HepG2 (cell line): ENCODE results near the gene EVL. TPM values are rescaled to one million over a fixed set of nuclear protein-coding genes. Genes with fewer than 3 reads are reported as not detected.

Experiments used
- DMAP1 ChIP-seq: IDR thresholded peaks from 2 replicates; pipeline ENCODE4 v1.6.1; 2016
- GABPB1 ChIP-seq: IDR thresholded peaks from 2 replicates; pipeline ENCODE4 v1.6.1; 2016; ENCODE audit warnings: mild to moderate bottlenecking, missing genetic modification reagents, moderate library complexity, missing compliant biosample characterization
- JUND ChIP-seq: sonication (generic); formaldehyde crosslinking; IDR thresholded peaks from 2 replicates; pipeline ENCODE4 v1.8.0; 2022; ENCODE audit warnings: mild to moderate bottlenecking, missing genetic modification reagents
- MYC ChIP-seq: sonication (generic); formaldehyde crosslinking; IDR thresholded peaks from 2 replicates; pipeline ENCODE4 v1.9.0; 2021; ENCODE audit warnings: missing genetic modification reagents, borderline replicate concordance
- SIN3B ChIP-seq: fragments of 150-350 bp; IDR thresholded peaks from 2 replicates; pipeline ENCODE4 v1.6.1; 2014; ENCODE audit warnings: low read length
- TGIF2 ChIP-seq: IDR thresholded peaks from 2 replicates; pipeline ENCODE4 v1.6.1; 2016; ENCODE audit warnings: control low read depth, missing compliant biosample characterization
- YY1 ChIP-seq: IDR thresholded peaks from 2 replicates; pipeline ENCODE4 v1.6.1; 2011; ENCODE audit warnings: low read length, low read depth, moderate library complexity, mild to moderate bottlenecking; ENCODE audit not compliant: insufficient read depth, insufficient replicate concordance
- ZNF232 ChIP-seq: sonication (generic); formaldehyde crosslinking; IDR thresholded peaks from 2 replicates; pipeline ENCODE4 v1.4.0; 2020; ENCODE audit warnings: missing genetic modification reagents, borderline replicate concordance
- ZNF296 ChIP-seq: sonication (generic); formaldehyde crosslinking; conservative IDR thresholded peaks from 2 replicates; pipeline ENCODE4 v1.5.0; 2020; ENCODE audit warnings: mild to moderate bottlenecking, missing genetic modification reagents
- polyA plus RNA-seq, 8 experiments: library from polyadenylated mRNA; depleted of rRNA in 3 of 8; stranded (reverse) in 7 of 8; unstranded in 1 of 8; fragments of >200 nt; fragmentation: Illumina TruSeq in 4 of 8; extraction: Trizol in 4 of 8; gene quantifications; 2 replicates each; pipeline versions ENCODE4 v1.2.1 to v1.2.3, GENCODE V29; 2011 to 2016; ENCODE audit warnings: low read depth in 4 of 8, missing spikeins in 1 of 8, mixed read lengths in 1 of 8; ENCODE audit not compliant: insufficient read depth in 1 of 8
- total RNA-seq, 5 experiments: library from RNA; depleted of rRNA; stranded (reverse); fragments of >200 nt; fragmentation: Illumina TruSeq; extraction: Trizol; gene quantifications; 2 replicates each; pipeline ENCODE4 v1.2.3, GENCODE V29; 2016; ENCODE audit warnings: low read depth in 1 of 5
- TF ChIP-seq, protein P1 (sequence below): sonication (generic); formaldehyde crosslinking; IDR thresholded peaks from 2 replicates; pipeline ENCODE4 v1.4.0; 2020; ENCODE audit warnings: mild to moderate bottlenecking, missing genetic modification reagents
- TF ChIP-seq, protein P2 (sequence below): IDR thresholded peaks from 2 replicates; pipeline ENCODE4 v1.6.1; 2012; ENCODE audit warnings: low read length, improper control_type of control experiment
- TF ChIP-seq, protein P3 (sequence below): sonication (generic); formaldehyde crosslinking; IDR thresholded peaks from 2 replicates; pipeline ENCODE4 v1.8.0; 2022; ENCODE audit warnings: missing genetic modification reagents, mild to moderate bottlenecking, moderate library complexity, borderline replicate concordance
- TF ChIP-seq, protein P4 (sequence below): IDR thresholded peaks from 2 replicates; pipeline ENCODE4 v1.6.1; 2016; ENCODE audit warnings: missing compliant biosample characterization, missing genetic modification reagents, borderline replicate concordance

The EVL gene
- total and polyA plus RNA-seq, 2 of the 13 experiments (the other 11 are each of a cell fraction or from before 2014, with no cell fraction given) = 15.1 to 31.2 TPM

- TF ChIP-seq, protein P1, sequence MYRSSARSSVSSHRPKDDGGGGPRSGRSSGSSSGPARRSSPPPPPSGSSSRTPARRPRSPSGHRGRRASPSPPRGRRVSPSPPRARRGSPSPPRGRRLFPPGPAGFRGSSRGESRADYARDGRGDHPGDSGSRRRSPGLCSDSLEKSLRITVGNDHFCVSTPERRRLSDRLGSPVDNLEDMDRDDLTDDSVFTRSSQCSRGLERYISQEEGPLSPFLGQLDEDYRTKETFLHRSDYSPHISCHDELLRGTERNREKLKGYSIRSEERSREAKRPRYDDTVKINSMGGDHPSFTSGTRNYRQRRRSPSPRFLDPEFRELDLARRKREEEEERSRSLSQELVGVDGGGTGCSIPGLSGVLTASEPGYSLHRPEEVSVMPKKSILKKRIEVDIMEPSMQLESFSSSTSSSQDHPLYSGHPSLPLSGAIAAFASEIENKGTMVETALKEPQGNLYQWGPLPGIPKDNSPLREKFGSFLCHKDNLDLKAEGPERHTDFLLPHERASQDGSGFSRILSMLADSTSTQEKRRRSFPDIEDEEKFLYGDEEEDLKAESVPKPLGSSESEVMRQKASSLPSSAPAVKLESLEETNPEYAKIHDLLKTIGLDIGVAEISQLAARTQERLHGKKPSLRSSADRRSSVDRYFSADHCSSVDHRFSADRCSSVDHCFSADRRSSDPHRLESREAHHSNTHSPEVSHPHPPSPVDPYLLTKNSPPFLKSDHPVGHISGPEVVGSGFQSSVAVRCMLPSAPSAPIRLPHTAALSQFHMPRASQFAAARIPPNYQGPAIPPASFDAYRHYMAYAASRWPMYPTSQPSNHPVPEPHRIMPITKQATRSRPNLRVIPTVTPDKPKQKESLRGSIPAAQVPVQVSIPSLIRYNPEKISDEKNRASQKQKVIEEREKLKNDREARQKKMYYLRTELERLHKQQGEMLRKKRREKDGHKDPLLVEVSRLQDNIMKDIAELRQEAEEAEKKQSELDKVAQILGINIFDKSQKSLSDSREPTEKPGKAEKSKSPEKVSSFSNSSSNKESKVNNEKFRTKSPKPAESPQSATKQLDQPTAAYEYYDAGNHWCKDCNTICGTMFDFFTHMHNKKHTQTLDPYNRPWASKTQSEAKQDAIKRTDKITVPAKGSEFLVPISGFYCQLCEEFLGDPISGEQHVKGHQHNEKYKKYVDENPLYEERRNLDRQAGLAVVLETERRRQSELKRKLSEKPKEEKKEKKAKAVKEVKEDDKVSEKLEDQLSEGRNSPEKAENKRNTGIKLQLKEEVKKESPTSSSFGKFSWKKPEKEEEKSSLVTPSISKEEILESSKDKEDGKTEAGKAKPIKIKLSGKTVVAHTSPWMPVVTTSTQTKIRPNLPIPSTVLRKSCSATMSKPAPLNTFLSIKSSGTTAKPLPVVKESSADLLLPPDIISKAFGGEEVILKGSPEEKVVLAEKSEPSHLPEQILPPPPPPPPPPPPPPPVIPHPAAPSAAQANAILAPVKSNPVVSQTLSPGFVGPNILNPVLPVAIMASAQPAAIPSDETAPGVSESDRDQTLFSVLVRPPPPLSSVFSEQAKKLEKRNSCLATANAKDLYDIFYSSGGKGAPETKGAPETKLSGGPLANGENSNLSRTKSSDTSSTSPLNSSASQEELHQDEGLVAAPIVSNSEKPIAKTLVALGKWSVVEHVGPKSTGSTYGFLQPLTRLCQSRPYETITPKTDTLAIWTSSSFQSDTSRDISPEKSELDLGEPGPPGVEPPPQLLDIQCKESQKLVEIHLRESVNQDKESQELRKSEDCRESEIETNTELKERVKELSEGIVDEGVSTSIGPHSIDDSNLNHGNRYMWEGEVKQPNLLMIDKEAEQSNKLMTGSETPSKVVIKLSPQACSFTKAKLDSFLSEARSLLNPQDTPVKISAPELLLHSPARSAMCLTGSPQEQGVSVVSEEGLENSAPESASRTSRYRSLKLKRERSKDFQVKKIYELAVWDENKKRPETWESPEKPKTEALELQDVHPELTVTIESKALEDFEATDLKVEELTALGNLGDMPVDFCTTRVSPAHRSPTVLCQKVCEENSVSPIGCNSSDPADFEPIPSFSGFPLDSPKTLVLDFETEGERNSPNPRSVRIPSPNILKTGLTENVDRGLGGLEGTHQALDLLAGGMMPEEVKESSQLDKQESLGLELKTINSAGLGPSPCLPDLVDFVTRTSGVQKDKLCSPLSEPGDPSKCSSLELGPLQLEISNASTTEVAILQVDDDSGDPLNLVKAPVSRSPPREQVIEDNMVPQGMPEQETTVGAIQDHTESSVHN (CRISPR knock-in tag) = no peak
- TF ChIP-seq SIN3B (no peak), ZNF296 (CRISPR knock-in tag) (no peak), YY1 (peak; percentile 16), MYC (CRISPR knock-in tag) (peak; percentile 24; the same call in 1 of the 2 replicates), GABPB1 (peak; percentile 55; the same call in 1 of the 2 replicates), JUND (CRISPR knock-in tag) (no peak), DMAP1 (CRISPR knock-in tag) (0 out of 2 replicates have a peak, but pooled peaks have one; percentile 25), TGIF2 (CRISPR knock-in tag) (0 out of 2 replicates have a peak, but pooled peaks have one; percentile 30), ZNF232 (CRISPR knock-in tag) (0 out of 2 replicates have a peak, but pooled peaks have one; percentile 35)
- TF ChIP-seq, protein P2, sequence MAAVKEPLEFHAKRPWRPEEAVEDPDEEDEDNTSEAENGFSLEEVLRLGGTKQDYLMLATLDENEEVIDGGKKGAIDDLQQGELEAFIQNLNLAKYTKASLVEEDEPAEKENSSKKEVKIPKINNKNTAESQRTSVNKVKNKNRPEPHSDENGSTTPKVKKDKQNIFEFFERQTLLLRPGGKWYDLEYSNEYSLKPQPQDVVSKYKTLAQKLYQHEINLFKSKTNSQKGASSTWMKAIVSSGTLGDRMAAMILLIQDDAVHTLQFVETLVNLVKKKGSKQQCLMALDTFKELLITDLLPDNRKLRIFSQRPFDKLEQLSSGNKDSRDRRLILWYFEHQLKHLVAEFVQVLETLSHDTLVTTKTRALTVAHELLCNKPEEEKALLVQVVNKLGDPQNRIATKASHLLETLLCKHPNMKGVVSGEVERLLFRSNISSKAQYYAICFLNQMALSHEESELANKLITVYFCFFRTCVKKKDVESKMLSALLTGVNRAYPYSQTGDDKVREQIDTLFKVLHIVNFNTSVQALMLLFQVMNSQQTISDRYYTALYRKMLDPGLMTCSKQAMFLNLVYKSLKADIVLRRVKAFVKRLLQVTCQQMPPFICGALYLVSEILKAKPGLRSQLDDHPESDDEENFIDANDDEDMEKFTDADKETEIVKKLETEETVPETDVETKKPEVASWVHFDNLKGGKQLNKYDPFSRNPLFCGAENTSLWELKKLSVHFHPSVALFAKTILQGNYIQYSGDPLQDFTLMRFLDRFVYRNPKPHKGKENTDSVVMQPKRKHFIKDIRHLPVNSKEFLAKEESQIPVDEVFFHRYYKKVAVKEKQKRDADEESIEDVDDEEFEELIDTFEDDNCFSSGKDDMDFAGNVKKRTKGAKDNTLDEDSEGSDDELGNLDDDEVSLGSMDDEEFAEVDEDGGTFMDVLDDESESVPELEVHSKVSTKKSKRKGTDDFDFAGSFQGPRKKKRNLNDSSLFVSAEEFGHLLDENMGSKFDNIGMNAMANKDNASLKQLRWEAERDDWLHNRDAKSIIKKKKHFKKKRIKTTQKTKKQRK = no peak
- TF ChIP-seq, protein P3, sequence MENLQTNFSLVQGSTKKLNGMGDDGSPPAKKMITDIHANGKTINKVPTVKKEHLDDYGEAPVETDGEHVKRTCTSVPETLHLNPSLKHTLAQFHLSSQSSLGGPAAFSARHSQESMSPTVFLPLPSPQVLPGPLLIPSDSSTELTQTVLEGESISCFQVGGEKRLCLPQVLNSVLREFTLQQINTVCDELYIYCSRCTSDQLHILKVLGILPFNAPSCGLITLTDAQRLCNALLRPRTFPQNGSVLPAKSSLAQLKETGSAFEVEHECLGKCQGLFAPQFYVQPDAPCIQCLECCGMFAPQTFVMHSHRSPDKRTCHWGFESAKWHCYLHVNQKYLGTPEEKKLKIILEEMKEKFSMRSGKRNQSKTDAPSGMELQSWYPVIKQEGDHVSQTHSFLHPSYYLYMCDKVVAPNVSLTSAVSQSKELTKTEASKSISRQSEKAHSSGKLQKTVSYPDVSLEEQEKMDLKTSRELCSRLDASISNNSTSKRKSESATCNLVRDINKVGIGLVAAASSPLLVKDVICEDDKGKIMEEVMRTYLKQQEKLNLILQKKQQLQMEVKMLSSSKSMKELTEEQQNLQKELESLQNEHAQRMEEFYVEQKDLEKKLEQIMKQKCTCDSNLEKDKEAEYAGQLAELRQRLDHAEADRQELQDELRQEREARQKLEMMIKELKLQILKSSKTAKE (CRISPR knock-in tag) = no peak
- TF ChIP-seq, protein P4, sequence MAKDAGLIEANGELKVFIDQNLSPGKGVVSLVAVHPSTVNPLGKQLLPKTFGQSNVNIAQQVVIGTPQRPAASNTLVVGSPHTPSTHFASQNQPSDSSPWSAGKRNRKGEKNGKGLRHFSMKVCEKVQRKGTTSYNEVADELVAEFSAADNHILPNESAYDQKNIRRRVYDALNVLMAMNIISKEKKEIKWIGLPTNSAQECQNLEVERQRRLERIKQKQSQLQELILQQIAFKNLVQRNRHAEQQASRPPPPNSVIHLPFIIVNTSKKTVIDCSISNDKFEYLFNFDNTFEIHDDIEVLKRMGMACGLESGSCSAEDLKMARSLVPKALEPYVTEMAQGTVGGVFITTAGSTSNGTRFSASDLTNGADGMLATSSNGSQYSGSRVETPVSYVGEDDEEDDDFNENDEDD (CRISPR knock-in tag) = 0 out of 2 replicates have a peak, but pooled peaks have one; percentile 16
Measured at GRCh38 chr14:100108042-100108825, 43.0 kb downstream of the EVL start (continued).
